Myocyte (in vitro differentiated cells): Measurements from ENCODE around the gene IFNA21. TPM values are rescaled to one million over a fixed set of nuclear protein-coding genes. Genes with fewer than 3 reads are reported as not detected.

ENCODE experiments used
- DNase-seq: peaks from one replicate; pipeline ENCODE4 v3.0.0-alpha.2; 2012; ENCODE audit warnings: low read depth
- total RNA-seq: library from RNA; depleted of rRNA; stranded (reverse); fragments of >200 nt; gene quantifications from 2 replicates; pipeline ENCODE4 v1.2.3, GENCODE V29; 2014

The IFNA21 gene
- total RNA-seq, 1 donor from 2014 or later: not detected

DNA sequence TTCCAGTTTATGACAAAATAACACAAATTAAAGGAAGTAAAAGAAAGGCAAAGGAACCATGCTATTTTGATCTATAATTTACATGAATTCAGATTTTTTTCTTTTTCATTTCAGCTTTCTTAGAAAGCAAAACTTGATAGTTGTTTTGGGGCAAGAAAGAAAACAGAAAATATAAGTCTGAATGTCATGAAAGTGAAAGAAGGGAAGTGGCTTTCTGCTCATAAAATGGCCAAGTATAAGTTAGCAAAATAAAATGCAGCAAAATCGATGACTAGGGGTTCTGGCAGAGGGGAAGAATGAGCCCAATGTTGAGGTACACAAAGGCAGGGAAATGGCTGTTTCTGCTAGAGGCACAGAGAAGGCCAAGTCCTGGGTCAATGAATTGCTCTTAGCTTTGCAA is 21.9 kb downstream of the IFNA21 start:
- no peak for DNase-seq

DNA sequence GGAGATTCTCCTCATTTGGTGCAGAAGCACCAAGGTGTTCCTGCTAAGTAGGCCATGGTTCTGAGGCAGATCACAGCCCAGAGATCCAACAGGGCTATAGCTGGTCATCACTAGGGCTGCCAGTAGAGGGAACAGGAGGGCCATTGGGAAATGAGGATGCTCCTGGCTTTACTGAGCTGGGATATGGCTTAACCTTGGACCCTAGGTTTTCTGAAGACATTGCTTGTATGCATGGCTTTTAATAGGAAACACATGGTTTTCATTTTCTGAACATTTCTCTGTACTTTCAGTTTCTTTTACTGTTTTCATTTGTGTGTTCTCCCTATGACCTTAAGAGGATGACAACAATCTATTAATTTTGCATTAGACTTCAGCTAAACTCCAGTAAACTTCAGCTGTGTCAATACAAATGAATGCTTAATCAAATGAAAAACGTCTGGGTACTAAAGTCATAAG is 25.0 kb downstream of the IFNA21 start, which contains the start of gene IFNW1:
Gene IFNW1, minus strand, starts transcription at position 406 of the 456 bp plus-strand sequence. Its CDS starts 262 bp downstream, at position 144.
- no peak for DNase-seq

DNA sequence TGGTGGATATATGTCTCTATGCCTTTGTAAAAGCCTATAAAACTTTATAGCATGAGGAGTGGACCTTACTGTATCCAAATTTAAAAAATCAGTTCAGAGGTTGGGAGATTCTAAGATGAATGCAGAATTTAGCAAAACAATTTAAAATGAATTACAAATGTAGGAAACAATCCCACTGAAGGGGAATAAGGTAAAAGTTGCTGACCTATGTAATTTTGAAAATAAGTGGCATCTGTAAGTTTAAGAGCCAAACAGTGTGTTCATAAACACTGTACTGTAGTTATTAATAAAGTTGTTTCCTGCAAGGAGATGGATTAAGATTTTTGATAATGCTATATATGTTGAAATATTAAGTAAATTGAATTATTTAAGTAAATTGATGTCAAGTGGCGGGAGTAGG is 29.4 kb downstream of the IFNA21 start:
- DNase-seq: no peak

GRCh38 chr9:21135736-21136135 is 30.7 kb downstream of the IFNA21 start:
- no peak for DNase-seq

GRCh38 chr9:21128186-21128585 is 38.3 kb downstream of the IFNA21 start:
- peak; percentile 14 for DNase-seq

DNA sequence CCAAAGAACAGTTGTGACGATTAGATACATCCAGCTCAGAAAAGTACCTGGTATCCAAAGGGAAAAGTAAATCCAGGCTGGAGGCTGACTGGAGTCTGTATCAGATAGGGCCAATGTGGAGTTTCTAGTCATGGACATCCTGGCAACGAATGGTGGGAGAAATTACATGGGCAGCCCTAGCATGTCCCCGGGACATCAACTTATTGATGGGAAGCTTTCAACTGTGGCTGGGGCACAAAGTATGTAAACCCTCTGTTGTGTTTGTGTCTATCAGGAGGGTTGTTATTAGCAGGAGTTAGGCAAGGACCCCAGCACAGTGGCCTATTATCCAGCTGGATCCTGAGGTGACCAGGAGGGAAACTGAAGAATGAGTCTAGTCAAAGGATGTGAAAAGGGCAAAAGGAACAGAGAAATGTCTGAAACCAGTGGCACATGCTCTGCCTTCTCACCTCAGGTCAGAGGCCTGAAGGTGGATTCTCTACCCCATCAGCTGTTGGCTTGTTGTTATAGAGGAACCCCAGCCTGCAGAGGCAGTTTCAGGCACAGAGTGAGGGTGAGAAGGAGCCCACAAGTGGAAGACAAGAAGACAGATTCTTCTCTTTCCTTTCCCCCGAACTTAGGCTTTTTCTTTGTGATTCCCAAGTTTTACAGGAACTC is 44.7 kb downstream of the IFNA21 start:
- peak; percentile 12 for DNase-seq

DNA sequence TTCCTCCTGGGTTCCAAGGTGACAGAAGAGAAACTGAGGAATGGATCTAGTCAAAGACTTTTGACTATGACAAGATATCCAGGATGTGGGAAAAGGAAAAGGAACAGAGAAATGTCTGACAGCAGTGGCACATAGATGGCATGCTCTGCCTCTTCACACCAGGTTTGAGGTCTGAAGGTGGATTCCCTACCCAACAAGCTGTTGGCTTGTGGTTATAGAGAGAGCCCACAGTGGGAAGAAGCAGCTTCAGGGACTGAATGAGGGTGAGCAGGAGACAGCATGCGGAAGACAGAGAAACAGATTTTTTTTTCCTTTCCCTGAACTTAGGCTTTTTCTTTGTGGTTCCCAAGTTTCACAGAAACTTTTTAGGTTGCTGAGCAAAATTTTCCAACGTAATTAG is 45.4 kb downstream of the IFNA21 start:
- DNase-seq: peak; percentile 87

DNA sequence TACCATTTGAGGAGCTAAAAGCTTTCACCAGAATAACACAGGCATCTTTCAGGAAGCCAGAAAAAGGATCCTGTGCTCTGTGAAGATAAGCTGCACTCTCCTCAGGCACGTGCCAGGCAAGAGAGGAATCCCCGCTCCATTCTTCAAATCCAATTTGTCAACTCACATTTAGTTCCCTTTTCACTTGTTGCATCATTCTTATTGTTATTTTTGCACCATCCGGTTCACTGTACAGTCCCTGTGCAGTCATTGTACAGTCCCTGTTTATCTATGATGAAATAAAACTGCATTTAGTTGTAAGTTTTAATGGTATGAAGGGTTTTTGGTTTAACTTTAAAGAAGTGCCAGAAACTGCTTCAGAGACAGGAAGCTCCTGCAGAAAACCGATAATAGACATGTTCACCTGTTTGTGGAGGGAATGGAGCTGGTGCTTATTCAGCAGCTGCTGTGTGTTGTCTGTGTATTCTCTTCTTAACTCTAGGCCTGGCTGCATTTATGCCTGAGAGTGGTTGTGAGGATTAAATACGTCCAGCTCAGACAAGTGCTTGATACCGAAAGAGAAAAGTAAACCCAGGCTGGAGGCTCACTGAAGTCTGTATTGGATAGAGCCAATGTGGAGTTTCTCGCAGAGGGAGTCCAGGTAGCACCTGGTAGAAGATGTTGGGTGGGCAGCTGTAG is 47.2 kb downstream of the IFNA21 start:
- DNase-seq: peak; percentile 62

Other genes starting within 250 kb of the IFNA21 start
- 0.10 and 0.16 TPM in 2 replicates for gene HACD4, start 135.0 kb downstream of the IFNA21 start, total RNA-seq
- not detected in 2 replicates for gene IFNB1, start 88.7 kb downstream of the IFNA21 start, total RNA-seq
- gene IFNW1, start 24.8 kb downstream of the IFNA21 start, total RNA-seq: not detected in 2 replicates
- not detected in 2 replicates for gene IFNA4, start 20.9 kb upstream of the IFNA21 start, total RNA-seq
- not detected in 2 replicates for gene IFNA7, start 35.5 kb upstream of the IFNA21 start, total RNA-seq
- gene IFNA10, start 40.5 kb upstream of the IFNA21 start, total RNA-seq: not detected in 2 replicates
- not detected in 2 replicates for gene IFNA16, start 50.7 kb upstream of the IFNA21 start, total RNA-seq
- gene IFNA17, start 61.6 kb upstream of the IFNA21 start, total RNA-seq: not detected in 2 replicates
- not detected in 2 replicates for gene IFNA14, start 73.3 kb upstream of the IFNA21 start, total RNA-seq
- not detected in 2 replicates for gene IFNA5, start 138.7 kb upstream of the IFNA21 start, total RNA-seq
- gene KLHL9, start 168.7 kb upstream of the IFNA21 start, total RNA-seq: 24.7 and 26.5 TPM in 2 replicates
- gene IFNA6, start 184.2 kb upstream of the IFNA21 start, total RNA-seq: not detected in 2 replicates
- gene IFNA13, start 201.4 kb upstream of the IFNA21 start, total RNA-seq: not detected in 2 replicates
- not detected in 2 replicates for gene IFNA2, start 218.7 kb upstream of the IFNA21 start, total RNA-seq
- not detected in 2 replicates for gene IFNA8, start 242.5 kb upstream of the IFNA21 start, total RNA-seq